HG03139 (cell line): ENCODE data around the gene ARHGEF5.

ENCODE experiments used
- ATAC-seq: cut with Tn5 transposase; IDR thresholded peaks from one replicate; pipeline ENCODE4 v1.9.1; 2021; ENCODE audit not compliant: unreplicated experiment

The ARHGEF5 gene

GRCh38 chr7:144379776-144380384 lies 24.7 kb downstream of the ARHGEF5 start:
- ATAC-seq = no peak

- ATAC-seq = no peak
Observed at GRCh38 chr7:144384071-144384470, 28.9 kb downstream of the ARHGEF5 start.

GRCh38 chr7:144384555-144385245 lies 29.5 kb downstream of the ARHGEF5 start:
- no peak for ATAC-seq

GRCh38 chr7:144386741-144387140 lies 31.5 kb downstream of the ARHGEF5 start:
- no peak for ATAC-seq

- ATAC-seq = no peak
Observed at GRCh38 chr7:144388950-144389349, 33.7 kb downstream of the ARHGEF5 start.

GRCh38 chr7:144390481-144390880 lies 35.3 kb downstream of the ARHGEF5 start:
- ATAC-seq = no peak

- ATAC-seq = no peak
Observed at GRCh38 chr7:144391014-144391413, 35.8 kb downstream of the ARHGEF5 start.

GRCh38 chr7:144391823-144392255 lies 36.6 kb downstream of the ARHGEF5 start:
- ATAC-seq = peak; percentile 76

GRCh38 chr7:144397086-144397485 lies 41.9 kb downstream of the ARHGEF5 start:
- no peak for ATAC-seq

GRCh38 chr7:144398291-144398690 lies 43.1 kb downstream of the ARHGEF5 start:
- no peak for ATAC-seq

- no peak for ATAC-seq
Observed at GRCh38 chr7:144398911-144399310, 43.7 kb downstream of the ARHGEF5 start.

- no peak for ATAC-seq
Observed at GRCh38 chr7:144399946-144400345, 44.7 kb downstream of the ARHGEF5 start.

- ATAC-seq = no peak
Observed at GRCh38 chr7:144401490-144401889, 46.3 kb downstream of the ARHGEF5 start.

GRCh38 chr7:144403102-144403501 lies 47.9 kb downstream of the ARHGEF5 start:
- ATAC-seq = no peak

- ATAC-seq = no peak
Observed at GRCh38 chr7:144403649-144404061, 48.5 kb downstream of the ARHGEF5 start, which contains the start of gene NOBOX. NOBOX (minus strand) TSS chr7:144403693.

GRCh38 chr7:144404946-144405345 lies 49.7 kb downstream of the ARHGEF5 start:
- ATAC-seq = no peak

GRCh38 chr7:144407266-144407931 lies 52.2 kb downstream of the ARHGEF5 start:
- no peak for ATAC-seq

- ATAC-seq = no peak
Observed at GRCh38 chr7:144408121-144408520, 52.9 kb downstream of the ARHGEF5 start.

- ATAC-seq = no peak
Observed at GRCh38 chr7:144410441-144410840, 55.2 kb downstream of the ARHGEF5 start.

GRCh38 chr7:144414815-144415214 lies 59.6 kb downstream of the ARHGEF5 start:
- no peak for ATAC-seq

GRCh38 chr7:144415858-144416257 lies 60.7 kb downstream of the ARHGEF5 start:
- no peak for ATAC-seq

GRCh38 chr7:144416341-144416740 lies 61.1 kb downstream of the ARHGEF5 start:
- no peak for ATAC-seq
